H1 (cell line): ENCODE data around the gene PPP1R15B. TPM values are rescaled to one million over a fixed set of nuclear protein-coding genes. Genes with fewer than 3 reads are reported as not detected.

ENCODE experiments used
- CTCF ChIA-PET: fragments of 300-600 bp; sonication (Branson Sonifier 250); formaldehyde crosslinking; loops from one replicate; lab custom pipeline; 2021; ENCODE audit not compliant: partially characterized antibody; lab: Charles Lee
- POLR2A ChIA-PET: fragments of 300-600 bp; sonication (Branson Sonifier 250); formaldehyde crosslinking; loops from one replicate; lab custom pipeline; 2021; ENCODE audit warnings: inconsistent platforms; ENCODE audit not compliant: partially characterized antibody; lab: Charles Lee
- DNase-seq, 2 experiments: peaks; one replicate each; pipeline versions ENCODE4 v3.0.0 to v3.0.0-alpha.2; 2010 to 2022; ENCODE audit warnings: low spot score in 2 of 2, low read depth in 1 of 2, mixed read lengths in 1 of 2
- FAIRE-seq: peaks from 2 replicates; lab custom pipeline; 2011; peaks lifted over from hg19 to GRCh38; lab: Jason Lieb, UNC
- H2AFZ ChIP-seq: 2 replicates; pipeline ENCODE4 v1.8.1; 2012; ENCODE audit warnings: low read length, inconsistent platforms
- H2AK5ac ChIP-seq: 2 replicates; pipeline ENCODE4 v1.6.1; 2013; ENCODE audit warnings: low read depth, low read length
- H2BK120ac ChIP-seq: replicated peaks from 2 replicates; pipeline ENCODE3; 2013; ENCODE audit warnings: low read depth, low read length, inconsistent platforms
- H2BK12ac ChIP-seq: 2 replicates; pipeline ENCODE4 v1.6.1; 2013; ENCODE audit warnings: low read depth, low read length
- H2BK15ac ChIP-seq: 2 replicates; pipeline ENCODE4 v1.6.1; 2013; ENCODE audit warnings: low read length
- H2BK20ac ChIP-seq: 2 replicates; pipeline ENCODE4 v1.6.1; 2013; ENCODE audit warnings: low read length
- H2BK5ac ChIP-seq: 2 replicates; pipeline ENCODE4 v1.6.1; 2013; ENCODE audit warnings: low read depth, low read length
- H3K14ac ChIP-seq: 2 replicates; pipeline ENCODE4 v1.6.1; 2013; ENCODE audit warnings: inconsistent platforms; ENCODE audit not compliant: insufficient read length
- H3K18ac ChIP-seq: 2 replicates; pipeline ENCODE4 v1.6.1; 2013; ENCODE audit warnings: low read length; ENCODE audit errors: extremely low read depth
- H3K23ac ChIP-seq: 2 replicates; pipeline ENCODE4 v1.6.1; 2013; ENCODE audit warnings: inconsistent platforms; ENCODE audit not compliant: insufficient read length
- H3K23me2 ChIP-seq: 2 replicates; pipeline ENCODE4 v1.6.1; 2013; ENCODE audit warnings: low read depth, low read length
- H3K27ac ChIP-seq: 2 replicates; pipeline ENCODE4 v1.6.1; 2011; ENCODE audit warnings: low read depth, low read length, inconsistent platforms
- H3K27me3 ChIP-seq, 4 experiments: replicated peaks in 1 of 4; 1 replicate in 1 of 4; 2 replicates in 3 of 4; pipeline versions ENCODE4 v1.6.1 to v1.8.1; 2011 to 2013; ENCODE audit warnings: low read length in 3 of 4, mild to moderate bottlenecking in 3 of 4, inconsistent platforms in 2 of 4, mixed read lengths in 2 of 4, moderate library complexity in 1 of 4; ENCODE audit not compliant: control insufficient read depth in 3 of 4, insufficient read depth in 3 of 4; ENCODE audit errors: extremely low read depth in 1 of 4
- H3K36me3 ChIP-seq, 4 experiments: 2 replicates each; pipeline versions ENCODE4 v1.6.1 to v1.8.1; 2011 to 2013; ENCODE audit warnings: mild to moderate bottlenecking in 4 of 4, low read length in 3 of 4, moderate library complexity in 2 of 4, control low read depth in 1 of 4, inconsistent platforms in 1 of 4; ENCODE audit not compliant: insufficient read depth in 4 of 4, control insufficient read depth in 2 of 4
- H3K4ac ChIP-seq: replicated peaks from 2 replicates; pipeline ENCODE3; 2013; ENCODE audit warnings: low read length, low read depth, mixed read lengths, inconsistent platforms; ENCODE audit not compliant: insufficient read length
- H3K4me1 ChIP-seq, 4 experiments: replicated peaks in 1 of 4; 1 replicate in 1 of 4; 2 replicates in 3 of 4; pipeline versions ENCODE4 v1.6.1 to v1.8.1; 2011 to 2013; ENCODE audit warnings: low read length in 3 of 4, inconsistent platforms in 2 of 4, mixed read lengths in 1 of 4; ENCODE audit not compliant: insufficient read depth in 4 of 4, control insufficient read depth in 3 of 4
- H3K4me2 ChIP-seq, 2 experiments: 2 replicates each; pipeline versions ENCODE4 v1.6.1 to v1.8.1; 2011 to 2013; ENCODE audit warnings: low read depth in 2 of 2, low read length in 2 of 2, control low read depth in 1 of 2, inconsistent platforms in 1 of 2, mild to moderate bottlenecking in 1 of 2; ENCODE audit not compliant: insufficient read depth in 1 of 2
- H3K4me3 ChIP-seq, 4 experiments: fragments of 200-600, 300-600 bp in 1 of 4; sonication (generic), shearing (Covaris generic), sonication (Bioruptor Twin) in 1 of 4; 2 replicates each; pipeline versions ENCODE4 v1.5.1 to v1.8.1; 2011 to 2016; ENCODE audit warnings: low read length in 4 of 4, low read depth in 3 of 4, control low read depth in 2 of 4, inconsistent platforms in 2 of 4, mild to moderate bottlenecking in 2 of 4, mixed read lengths in 1 of 4, moderate library complexity in 1 of 4; ENCODE audit not compliant: insufficient read depth in 2 of 4; ENCODE audit errors: extremely low read depth in 1 of 4
- H3K56ac ChIP-seq: replicated peaks from 2 replicates; pipeline ENCODE3; 2013; ENCODE audit warnings: low read depth, mild to moderate bottlenecking, mixed read lengths, low read length, inconsistent platforms; ENCODE audit not compliant: insufficient read length
- H3K79me1 ChIP-seq: 2 replicates; pipeline ENCODE4 v1.6.1; 2013; ENCODE audit warnings: low read depth, low read length, control low read depth
- H3K79me2 ChIP-seq, 2 experiments: 2 replicates each; pipeline versions ENCODE4 v1.6.1 to v1.8.1; 2012 to 2013; ENCODE audit warnings: low read length in 2 of 2, mild to moderate bottlenecking in 2 of 2, inconsistent platforms in 1 of 2; ENCODE audit not compliant: insufficient read depth in 2 of 2, control insufficient read depth in 1 of 2
- H3K9ac ChIP-seq, 4 experiments: replicated peaks in 1 of 4; 1 replicate in 1 of 4; 2 replicates in 3 of 4; pipeline versions ENCODE4 v1.6.1 to v1.8.1; 2011 to 2013; ENCODE audit warnings: low read depth in 3 of 4, low read length in 3 of 4, control low read depth in 2 of 4, mild to moderate bottlenecking in 2 of 4, moderate library complexity in 2 of 4, inconsistent platforms in 1 of 4; ENCODE audit errors: extremely low read depth in 1 of 4
- H3K9me3 ChIP-seq, 2 experiments: 2 replicates each; pipeline versions ENCODE4 v1.6.1 to v1.8.1; 2012 to 2013; ENCODE audit warnings: mild to moderate bottlenecking in 2 of 2, moderate library complexity in 2 of 2, control low read depth in 1 of 2, inconsistent platforms in 1 of 2, low read depth in 1 of 2, low read length in 1 of 2, mixed read lengths in 1 of 2; ENCODE audit not compliant: insufficient read depth in 2 of 2
- H4K20me1 ChIP-seq, 2 experiments: replicated peaks in 1 of 2; 2 replicates each; pipeline versions ENCODE3 to v1.8.1; 2011 to 2013; ENCODE audit warnings: inconsistent platforms in 2 of 2, low read length in 2 of 2, mild to moderate bottlenecking in 1 of 2; ENCODE audit not compliant: insufficient read depth in 2 of 2, control insufficient read depth in 1 of 2
- H4K5ac ChIP-seq: 2 replicates; pipeline ENCODE4 v1.6.1; 2013; ENCODE audit warnings: low read length, low read depth, mixed read lengths, inconsistent platforms; ENCODE audit not compliant: insufficient read length
- H4K8ac ChIP-seq: 2 replicates; pipeline ENCODE4 v1.8.0; 2013; ENCODE audit warnings: mild to moderate bottlenecking, moderate library complexity, low read length, inconsistent platforms; ENCODE audit not compliant: insufficient read depth; ENCODE audit errors: extremely low read depth
- H4K91ac ChIP-seq: replicated peaks from 2 replicates; pipeline ENCODE3; 2013; ENCODE audit warnings: low read length, mixed read lengths, inconsistent platforms; ENCODE audit not compliant: insufficient read length
- SIX5 ChIP-seq: IDR thresholded peaks from 2 replicates; pipeline ENCODE4 v1.6.1; 2011; ENCODE audit warnings: mild to moderate bottlenecking, low read depth, low read length
- SP2 ChIP-seq: IDR thresholded peaks from 2 replicates; pipeline ENCODE4 v1.6.1; 2012; ENCODE audit warnings: mild to moderate bottlenecking, low read length, inconsistent platforms
- USF2 ChIP-seq: IDR thresholded peaks from 2 replicates; pipeline ENCODE4 v1.6.1; 2011; ENCODE audit warnings: low read length, improper control_type of control experiment
- WGBS, 2 experiments: shearing (Covaris generic) in 1 of 2; methylation state at CpG; one replicate each; pipeline versions ENCODE4 v1.1.6 to v1.1.7; 2013 to 2015; ENCODE audit warnings: low lambda C conversion rate in 2 of 2, mixed read lengths in 2 of 2, inconsistent platforms in 1 of 2, low coverage in 1 of 2, missing lambda C conversion rate in 1 of 2; ENCODE audit not compliant: insufficient replicate concordance in 2 of 2, insufficient coverage in 1 of 2, insufficient read length in 1 of 2; ENCODE audit errors: extremely low coverage in 1 of 2, missing lambda C conversion rate in 1 of 2; 5-methylcytosine and 5-hydroxymethylcytosine counted together
- polyA plus RNA-seq, 7 experiments: library from polyadenylated mRNA; depleted of rRNA in 3 of 7; stranded (reverse) in 5 of 7; unstranded in 2 of 7; fragments of >200 nt in 5 of 7; fragments of 200-250 nt in 2 of 7; gene quantifications; 1 replicate in 5 of 7; 2 replicates in 1 of 7; 4 replicates in 1 of 7; pipeline versions ENCODE4 v1.2.1 to v1.2.3, GENCODE V29; 2011 to 2013; ENCODE audit warnings: missing spikeins in 2 of 7, mixed read lengths in 2 of 7
- total RNA-seq: library from RNA; stranded (reverse); fragmentation: NEBNext Ultra II Directional; extraction: Animal tissue kit (Norgen Biotek cat#: 25700); gene quantifications from 2 replicates; pipeline ENCODE4 v1.2.1, GENCODE V29; 2021

Gene PPP1R15B
- total and polyA plus RNA-seq, 2 of the 8 experiments (the other 6 are each of a cell fraction or from before 2014, with no cell fraction given): 14.4 to 72.2 TPM

- H3K4me1 ChIP-seq: no peaks in the 10 kb centered on the region
- H4K5ac ChIP-seq: no peak overlapping the region
- no peaks in the 10 kb centered on the region for H3K23me2 ChIP-seq
- H3K9ac ChIP-seq: no peak overlapping the region
- DNase-seq: no peak
- H2BK12ac ChIP-seq: no peak overlapping the region
- no peak overlapping the region for H3K14ac ChIP-seq
- H3K9me3 ChIP-seq: no peaks in the 10 kb centered on the region
- H4K91ac ChIP-seq: no peak overlapping the region
- no peak overlapping the region for H2AK5ac ChIP-seq
- H4K20me1 ChIP-seq: no peaks in the 10 kb centered on the region
- FAIRE-seq: no peak
- no peak overlapping the region for H3K4ac ChIP-seq
- no peak overlapping the region for H3K18ac ChIP-seq
- H3K56ac ChIP-seq: no peak overlapping the region
- no peaks in the 10 kb centered on the region for H3K36me3 ChIP-seq
- H3K27ac ChIP-seq: no peak overlapping the region
- no peak overlapping the region for H3K4me2 ChIP-seq
- H2BK5ac ChIP-seq: no peak overlapping the region
- no peak overlapping the region for H4K8ac ChIP-seq
- POLR2A ChIA-PET: interaction anchor here (0.9 to 1.5 kb wide), 3 partner anchors 9 to 26 kb away, joined by 3 to 5 read pairs (median 3); no protein-coding TSS in a partner anchor
- peaks cover 0 to 4% (median 0%) of the 10 kb centered on the region in 4 experiments; a peak in 1 of 7 replicates for H3K27me3 ChIP-seq
- no peaks in the 10 kb centered on the region for H3K79me2 ChIP-seq
- H2BK15ac ChIP-seq: no peak overlapping the region
- no peaks in the 10 kb centered on the region for H3K79me1 ChIP-seq
- H3K4me3 ChIP-seq: no peak overlapping the region
- WGBS, 2 experiments: 93% methylated on average over 13 of the region's 13 CpGs; no CpG with 5 or more reads in 1 of the 2 experiments
- H2BK20ac ChIP-seq: no peak overlapping the region
- CTCF ChIA-PET: interaction anchor here (0.7 to 11.3 kb wide), 15 partner anchors 8 to 207 kb away, joined by 3 to 107 read pairs (median 6); partner anchors contain the start of genes GOLT1A and PLEKHA6
- no peak overlapping the region for H2AFZ ChIP-seq
- H2BK120ac ChIP-seq: no peak overlapping the region
- H3K23ac ChIP-seq: no peak overlapping the region
- TF ChIP-seq USF2 (no peak), SP2 (no peak), SIX5 (no peak)
These were observed 42.5 kb downstream of the PPP1R15B start for GRCh38 chr1:204368996-204369726.
